ENCODE data around the gene BRICD5.

DNA sequence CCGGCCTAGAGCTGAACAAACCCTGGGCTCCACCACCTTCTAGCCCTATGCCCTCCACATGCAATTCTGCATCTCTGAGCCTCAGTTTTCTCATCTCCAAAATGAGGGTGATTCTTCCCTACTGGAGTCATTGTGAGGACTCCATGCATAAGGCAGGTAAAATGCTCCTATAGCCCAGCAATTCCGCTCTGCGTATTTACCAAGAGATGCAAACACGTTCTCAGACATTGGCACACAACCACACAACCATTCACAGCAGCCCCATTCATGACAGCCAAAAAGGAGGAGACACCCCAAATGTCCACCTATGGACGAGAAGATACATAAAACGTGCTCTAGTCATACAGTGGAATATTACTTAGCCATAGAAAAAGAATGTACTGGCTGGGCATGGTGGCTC, 10.3 kb downstream of the BRICD5 start:
- no peak for TF ChIP-seq POLR2AphosphoS5 (IDR thresholded peaks at IDR 0.05; ENCODE audit: low read depth, low read length)
- no peak for TF ChIP-seq POLR2A (IDR thresholded peaks at IDR 0.05; ENCODE audit: low read depth, low read length)
- TF ChIP-seq PAX5 (IDR thresholded peaks at IDR 0.05; ENCODE audit: insufficient read depth, low read length, severe bottlenecking) = no peak
- no peak for TF ChIP-seq TAF1 (IDR thresholded peaks at IDR 0.05; ENCODE audit: low read depth, low read length)
- TF ChIP-seq SPI1 (IDR thresholded peaks at IDR 0.05; ENCODE audit: low read depth, low read length) = no peak

All from GM12891 (cell line).